GM23338 (cell line): ENCODE results near the gene TRNAU1AP.
"Not testable (repeated sequence)": the region's sequence is repeated elsewhere in the genome, so short reads cannot be mapped to it uniquely, and the experiment has no call there.

Source experiments
- CREB1 ChIP-seq: fragments of 250-450 bp; sonication (Bioruptor Pico); IDR thresholded peaks from 2 replicates; pipeline ENCODE4 v1.5.0; 2020; ENCODE audit warnings: low read depth, mild to moderate bottlenecking, moderate library complexity
- CTCF ChIP-seq, 2 experiments: fragments of 200-600 bp in 1 of 2; sonication (generic) in 1 of 2; conservative IDR thresholded peaks; 2 replicates each; pipeline versions ENCODE4 v1.5.1 to v1.6.1; 2016 to 2017; ENCODE audit warnings: antibody characterized with exemption in 2 of 2, low read depth in 2 of 2, mild to moderate bottlenecking in 2 of 2, moderate library complexity in 1 of 2
- EZH2 ChIP-seq: fragments of 200-600 bp; sonication (generic); IDR thresholded peaks from one replicate; pipeline ENCODE4 v1.8.0; 2017; ENCODE audit warnings: antibody characterized with exemption, mild to moderate bottlenecking, low read depth; ENCODE audit not compliant: unreplicated experiment
- EZH2phosphoT487 ChIP-seq: fragments of 200-600 bp; sonication (generic); IDR thresholded peaks from one replicate; pipeline ENCODE4 v1.8.1; 2018; ENCODE audit warnings: antibody characterized with exemption; ENCODE audit not compliant: unreplicated experiment
- JUNB ChIP-seq: IDR thresholded peaks from one replicate; pipeline ENCODE4 v1.6.1; 2016; ENCODE audit warnings: antibody characterized with exemption; ENCODE audit not compliant: unreplicated experiment
- NANOG ChIP-seq: IDR thresholded peaks from 2 replicates; pipeline ENCODE4 v1.6.1; 2016; ENCODE audit warnings: antibody characterized with exemption, borderline replicate concordance
- POLR2AphosphoS5 ChIP-seq: IDR thresholded peaks from 2 replicates; pipeline ENCODE4 v1.6.1; 2016; ENCODE audit warnings: antibody characterized with exemption, low read depth
- REST ChIP-seq: IDR thresholded peaks from one replicate; pipeline ENCODE4 v1.6.1; 2018; ENCODE audit warnings: antibody characterized with exemption; ENCODE audit not compliant: unreplicated experiment
- STAT1 ChIP-seq: IDR thresholded peaks from one replicate; pipeline ENCODE4 v1.6.1; 2016; ENCODE audit warnings: antibody characterized with exemption; ENCODE audit not compliant: unreplicated experiment
- ZNF114 ChIP-seq: fragments of 250-450 bp; sonication (Bioruptor Pico); IDR thresholded peaks from 2 replicates; pipeline ENCODE4 v1.5.0; 2020; ENCODE audit warnings: mild to moderate bottlenecking, moderate library complexity
- ZNF331 ChIP-seq: fragments of 250-450 bp; sonication (Bioruptor Pico); IDR thresholded peaks from 2 replicates; pipeline ENCODE4 v1.5.0; 2020; ENCODE audit warnings: low read depth, mild to moderate bottlenecking, moderate library complexity
- TF ChIP-seq, protein P1 (sequence below): fragments of 250-450 bp; sonication (Bioruptor Pico); IDR thresholded peaks from 2 replicates; pipeline ENCODE4 v1.5.0; 2020; ENCODE audit warnings: mild to moderate bottlenecking, moderate library complexity
- TF ChIP-seq, protein P2 (sequence below): IDR thresholded peaks from 2 replicates; pipeline ENCODE4 v1.6.1; 2016; ENCODE audit warnings: antibody characterized with exemption

GRCh38 chr1:28572891-28573290 lies 20.0 kb downstream of the TRNAU1AP start:
- not testable (repeated sequence) for TF ChIP-seq EZH2; CTCF (conservative IDR thresholded peaks at IDR 0.05; ENCODE audit: low read depth in 2 of 2); EZH2phosphoT487; CREB1 (CRISPR knock-in tag); REST; ZNF331 (CRISPR knock-in tag); STAT1; POLR2AphosphoS5; JUNB; NANOG; ZNF114
- TF ChIP-seq, protein P1, sequence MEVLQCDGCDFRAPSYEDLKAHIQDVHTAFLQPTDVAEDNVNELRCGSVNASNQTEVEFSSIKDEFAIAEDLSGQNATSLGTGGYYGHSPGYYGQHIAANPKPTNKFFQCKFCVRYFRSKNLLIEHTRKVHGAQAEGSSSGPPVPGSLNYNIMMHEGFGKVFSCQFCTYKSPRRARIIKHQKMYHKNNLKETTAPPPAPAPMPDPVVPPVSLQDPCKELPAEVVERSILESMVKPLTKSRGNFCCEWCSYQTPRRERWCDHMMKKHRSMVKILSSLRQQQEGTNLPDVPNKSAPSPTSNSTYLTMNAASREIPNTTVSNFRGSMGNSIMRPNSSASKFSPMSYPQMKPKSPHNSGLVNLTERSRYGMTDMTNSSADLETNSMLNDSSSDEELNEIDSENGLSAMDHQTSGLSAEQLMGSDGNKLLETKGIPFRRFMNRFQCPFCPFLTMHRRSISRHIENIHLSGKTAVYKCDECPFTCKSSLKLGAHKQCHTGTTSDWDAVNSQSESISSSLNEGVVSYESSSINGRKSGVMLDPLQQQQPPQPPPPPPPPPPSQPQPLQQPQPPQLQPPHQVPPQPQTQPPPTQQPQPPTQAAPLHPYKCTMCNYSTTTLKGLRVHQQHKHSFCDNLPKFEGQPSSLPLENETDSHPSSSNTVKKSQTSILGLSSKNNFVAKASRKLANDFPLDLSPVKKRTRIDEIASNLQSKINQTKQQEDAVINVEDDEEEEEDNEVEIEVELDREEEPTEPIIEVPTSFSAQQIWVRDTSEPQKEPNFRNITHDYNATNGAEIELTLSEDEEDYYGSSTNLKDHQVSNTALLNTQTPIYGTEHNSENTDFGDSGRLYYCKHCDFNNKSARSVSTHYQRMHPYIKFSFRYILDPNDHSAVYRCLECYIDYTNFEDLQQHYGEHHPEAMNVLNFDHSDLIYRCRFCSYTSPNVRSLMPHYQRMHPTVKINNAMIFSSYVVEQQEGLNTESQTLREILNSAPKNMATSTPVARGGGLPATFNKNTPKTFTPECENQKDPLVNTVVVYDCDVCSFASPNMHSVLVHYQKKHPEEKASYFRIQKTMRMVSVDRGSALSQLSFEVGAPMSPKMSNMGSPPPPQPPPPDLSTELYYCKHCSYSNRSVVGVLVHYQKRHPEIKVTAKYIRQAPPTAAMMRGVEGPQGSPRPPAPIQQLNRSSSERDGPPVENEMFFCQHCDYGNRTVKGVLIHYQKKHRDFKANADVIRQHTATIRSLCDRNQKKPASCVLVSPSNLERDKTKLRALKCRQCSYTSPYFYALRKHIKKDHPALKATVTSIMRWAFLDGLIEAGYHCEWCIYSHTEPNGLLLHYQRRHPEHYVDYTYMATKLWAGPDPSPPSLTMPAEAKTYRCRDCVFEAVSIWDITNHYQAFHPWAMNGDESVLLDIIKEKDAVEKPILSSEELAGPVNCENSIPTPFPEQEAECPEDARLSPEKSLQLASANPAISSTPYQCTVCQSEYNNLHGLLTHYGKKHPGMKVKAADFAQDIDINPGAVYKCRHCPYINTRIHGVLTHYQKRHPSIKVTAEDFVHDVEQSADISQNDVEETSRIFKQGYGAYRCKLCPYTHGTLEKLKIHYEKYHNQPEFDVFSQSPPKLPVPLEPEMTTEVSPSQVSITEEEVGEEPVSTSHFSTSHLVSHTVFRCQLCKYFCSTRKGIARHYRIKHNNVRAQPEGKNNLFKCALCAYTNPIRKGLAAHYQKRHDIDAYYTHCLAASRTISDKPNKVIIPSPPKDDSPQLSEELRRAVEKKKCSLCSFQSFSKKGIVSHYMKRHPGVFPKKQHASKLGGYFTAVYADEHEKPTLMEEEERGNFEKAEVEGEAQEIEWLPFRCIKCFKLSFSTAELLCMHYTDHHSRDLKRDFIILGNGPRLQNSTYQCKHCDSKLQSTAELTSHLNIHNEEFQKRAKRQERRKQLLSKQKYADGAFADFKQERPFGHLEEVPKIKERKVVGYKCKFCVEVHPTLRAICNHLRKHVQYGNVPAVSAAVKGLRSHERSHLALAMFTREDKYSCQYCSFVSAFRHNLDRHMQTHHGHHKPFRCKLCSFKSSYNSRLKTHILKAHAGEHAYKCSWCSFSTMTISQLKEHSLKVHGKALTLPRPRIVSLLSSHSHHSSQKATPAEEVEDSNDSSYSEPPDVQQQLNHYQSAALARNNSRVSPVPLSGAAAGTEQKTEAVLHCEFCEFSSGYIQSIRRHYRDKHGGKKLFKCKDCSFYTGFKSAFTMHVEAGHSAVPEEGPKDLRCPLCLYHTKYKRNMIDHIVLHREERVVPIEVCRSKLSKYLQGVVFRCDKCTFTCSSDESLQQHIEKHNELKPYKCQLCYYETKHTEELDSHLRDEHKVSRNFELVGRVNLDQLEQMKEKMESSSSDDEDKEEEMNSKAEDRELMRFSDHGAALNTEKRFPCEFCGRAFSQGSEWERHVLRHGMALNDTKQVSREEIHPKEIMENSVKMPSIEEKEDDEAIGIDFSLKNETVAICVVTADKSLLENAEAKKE (CRISPR knock-in tag): not testable (repeated sequence)
- TF ChIP-seq, protein P2, sequence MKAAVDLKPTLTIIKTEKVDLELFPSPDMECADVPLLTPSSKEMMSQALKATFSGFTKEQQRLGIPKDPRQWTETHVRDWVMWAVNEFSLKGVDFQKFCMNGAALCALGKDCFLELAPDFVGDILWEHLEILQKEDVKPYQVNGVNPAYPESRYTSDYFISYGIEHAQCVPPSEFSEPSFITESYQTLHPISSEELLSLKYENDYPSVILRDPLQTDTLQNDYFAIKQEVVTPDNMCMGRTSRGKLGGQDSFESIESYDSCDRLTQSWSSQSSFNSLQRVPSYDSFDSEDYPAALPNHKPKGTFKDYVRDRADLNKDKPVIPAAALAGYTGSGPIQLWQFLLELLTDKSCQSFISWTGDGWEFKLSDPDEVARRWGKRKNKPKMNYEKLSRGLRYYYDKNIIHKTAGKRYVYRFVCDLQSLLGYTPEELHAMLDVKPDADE: not testable (repeated sequence)
